ENCODE results near the gene INHBE. TPM values are rescaled to one million over a fixed set of nuclear protein-coding genes. Genes with fewer than 3 reads are reported as not detected.

The INHBE gene
- total and polyA plus RNA-seq, 7 donors = 0.18 to 6.8 (median 0.57) TPM

DNA sequence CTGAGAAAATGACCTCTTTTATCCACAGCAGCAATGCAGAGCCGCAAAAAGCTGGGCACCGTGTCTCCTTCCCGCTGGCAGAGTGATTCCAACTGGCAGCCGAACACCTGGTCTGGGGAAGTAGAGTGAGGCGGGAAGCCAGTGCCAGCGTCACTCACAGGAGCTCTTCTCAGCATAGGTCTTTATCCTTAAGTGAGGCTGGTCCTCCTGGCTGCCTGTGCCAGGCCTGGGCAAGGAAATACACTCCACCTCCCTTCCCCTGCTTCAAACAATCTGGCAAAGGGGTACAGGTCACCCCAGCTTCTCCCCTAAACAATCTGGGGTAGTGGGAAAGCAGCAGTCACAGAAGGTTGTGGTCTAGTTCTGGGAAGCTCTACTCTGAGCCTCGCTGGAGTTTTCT is 19.8 kb downstream of the INHBE start:
- TF ChIP-seq CTCF (IDR thresholded peaks at IDR 0.05) = no peak
- Histone ChIP-seq H3K36me3 (ENCODE audit: insufficient read depth in 1 of 2, low read depth in 1 of 2) (no peaks in the 10 kb centered on the region), H3K4me3 (peak overlapping the region; percentile 64), H3K4me1 (peaks cover 13% of the 10 kb centered on the region), H3K27ac (no peak overlapping the region), H3K27me3 (ENCODE audit: insufficient read depth in 3 of 3, low read length in 2 of 3) (peaks cover 0 to 64% (median 18%) of the 10 kb centered on the region in 3 donors), H3K9me3 (no peaks in the 10 kb centered on the region)
- no peak for DNase-seq
- 51 to 66% (median 55%) methylated on average over 7 of the region's 7 CpGs for WGBS, 3 donors
- intact Hi-C loops (cut with DNase I) = no loop called here
- no peak for ATAC-seq

DNA sequence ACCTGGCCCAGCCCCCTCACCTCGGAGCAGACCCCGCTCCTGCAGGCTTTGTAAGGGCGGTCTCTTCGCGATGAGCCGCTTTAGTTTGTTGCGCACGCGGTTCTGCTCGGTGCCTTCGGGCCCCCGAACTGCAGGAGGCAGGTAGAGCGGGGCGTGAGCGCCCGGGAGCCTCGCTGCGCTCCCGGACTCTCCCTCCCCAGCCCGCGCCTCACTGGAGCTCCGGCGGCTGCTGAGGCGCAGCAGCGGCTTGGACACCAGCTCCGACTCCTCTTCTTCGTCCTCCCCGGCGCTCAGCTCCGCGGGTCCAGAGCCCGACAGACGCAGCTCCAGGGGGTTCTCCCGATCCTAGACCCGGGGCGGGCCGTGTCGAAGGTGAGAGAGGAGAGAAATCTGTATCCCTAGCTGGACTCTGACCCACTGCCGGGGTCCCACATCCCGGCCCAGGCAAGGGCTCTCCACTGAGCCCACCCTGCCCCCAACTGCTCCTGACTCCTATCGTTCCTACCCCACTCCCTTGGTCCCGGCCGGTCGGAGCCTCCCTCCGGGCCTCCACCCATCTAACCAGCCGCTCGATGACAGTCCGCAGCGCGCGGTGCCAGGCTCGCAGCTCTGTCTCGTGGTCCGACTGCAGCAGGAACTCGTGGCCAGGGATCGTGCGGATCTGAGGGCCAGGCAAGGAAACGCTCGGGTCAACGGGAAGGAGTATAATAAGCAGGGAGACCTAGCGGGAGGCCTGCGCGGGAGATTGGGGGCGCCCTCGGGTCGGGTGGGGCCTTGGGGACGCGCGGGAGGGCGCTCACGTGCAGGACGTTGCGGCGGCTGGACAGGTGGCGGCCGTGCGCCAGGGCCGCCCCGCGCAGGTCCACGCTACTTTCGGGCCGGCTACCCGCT is 20.4 kb downstream of the INHBE start:
- intact Hi-C loops (cut with DNase I) = no loop called here
- H3K9me3 ChIP-seq = no peaks in the 10 kb centered on the region
- H3K27me3 ChIP-seq (ENCODE audit: insufficient read depth in 3 of 3, low read length in 2 of 3) = peaks cover 0 to 60% (median 18%) of the 10 kb centered on the region in 3 donors
- H3K4me1 ChIP-seq = peaks cover 13% of the 10 kb centered on the region
- TF ChIP-seq CTCF (IDR thresholded peaks at IDR 0.05) = no peak
- no peak overlapping the region for H3K27ac ChIP-seq
- H3K36me3 ChIP-seq (ENCODE audit: insufficient read depth in 1 of 2, low read depth in 1 of 2) = no peaks in the 10 kb centered on the region
- peak; percentile 56 to 74 (median 69) for ATAC-seq
- H3K4me3 ChIP-seq = peak overlapping the region; percentile 64
- WGBS, 3 donors = 3 to 8% (median 6%) methylated on average over 66 to 84 of the region's 84 CpGs
- peak in 1 of 2 donors; percentile 41 for DNase-seq

GRCh38 chr12:57476162-57476992 is 21.3 kb downstream of the INHBE start:
- H3K36me3 ChIP-seq (ENCODE audit: insufficient read depth in 1 of 2, low read depth in 1 of 2) = no peaks in the 10 kb centered on the region
- TF ChIP-seq CTCF (IDR thresholded peaks at IDR 0.05) = no peak
- WGBS, 3 donors = 24 to 27% (median 27%) methylated on average over 26 to 29 of the region's 29 CpGs
- peaks cover 13% of the 10 kb centered on the region for H3K4me1 ChIP-seq
- peak overlapping the region; percentile 64 for H3K4me3 ChIP-seq
- no peaks in the 10 kb centered on the region for H3K9me3 ChIP-seq
- H3K27me3 ChIP-seq (ENCODE audit: insufficient read depth in 3 of 3, low read length in 2 of 3) = peaks cover 0 to 54% (median 18%) of the 10 kb centered on the region in 3 donors
- no peak overlapping the region for H3K27ac ChIP-seq
- ATAC-seq = peak in 3 of 4 donors; percentile 2 to 38 (median 2)
- no peak for DNase-seq
- intact Hi-C loops (cut with DNase I) = no loop called here

DNA sequence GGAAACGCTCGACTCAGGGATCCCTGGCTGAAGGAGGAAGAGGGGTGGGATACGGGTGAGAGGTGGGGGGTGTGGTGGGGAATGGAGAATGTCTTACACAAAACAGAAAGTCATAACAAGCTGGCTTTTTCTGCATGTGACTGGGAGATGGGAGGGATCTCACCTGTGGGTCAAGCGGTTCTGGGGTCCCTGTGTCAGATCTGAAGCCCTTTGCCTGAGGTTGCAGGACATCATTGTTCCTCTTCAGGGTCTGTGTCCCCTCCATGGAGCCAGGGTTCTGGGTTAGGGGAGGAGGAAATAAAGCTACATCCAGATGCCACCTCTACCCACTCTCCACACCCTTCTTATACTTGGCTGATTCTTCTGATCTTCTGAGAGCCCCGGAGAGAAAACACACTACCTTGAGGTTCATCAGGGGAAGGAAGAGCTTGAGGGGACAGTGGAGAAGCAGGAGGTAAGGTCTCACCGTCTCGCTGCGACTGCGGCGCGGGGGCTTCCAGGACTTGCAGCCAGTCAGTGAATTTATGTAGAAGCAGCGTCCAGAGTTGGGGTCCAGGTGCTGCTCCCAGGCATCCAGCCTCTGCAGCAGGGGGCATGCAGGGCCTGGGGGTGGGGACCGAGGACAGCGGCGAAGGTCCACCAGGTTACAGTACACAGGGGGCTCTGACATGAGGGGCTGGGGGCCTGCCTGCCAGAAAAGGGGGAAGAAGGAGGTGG is 22.0 kb downstream of the INHBE start:
- H3K36me3 ChIP-seq (ENCODE audit: insufficient read depth in 1 of 2, low read depth in 1 of 2) = no peaks in the 10 kb centered on the region
- H3K4me1 ChIP-seq = peaks cover 13% of the 10 kb centered on the region
- ATAC-seq = no peak
- 79 to 91% (median 80%) methylated on average over 12 to 15 of the region's 15 CpGs for WGBS, 3 donors
- TF ChIP-seq CTCF (IDR thresholded peaks at IDR 0.05) = no peak
- peak overlapping the region; percentile 36 for H3K4me3 ChIP-seq
- peaks cover 0 to 49% (median 18%) of the 10 kb centered on the region in 3 donors for H3K27me3 ChIP-seq (ENCODE audit: insufficient read depth in 3 of 3, low read length in 2 of 3)
- H3K9me3 ChIP-seq = no peaks in the 10 kb centered on the region
- no peak for DNase-seq
- intact Hi-C loops (cut with DNase I) = no loop called here
- H3K27ac ChIP-seq = no peak overlapping the region
